Esophagus (tissue), 2 donors: Measurements from ENCODE around the gene PCNT. TPM values are rescaled to one million over a fixed set of nuclear protein-coding genes. Genes with fewer than 3 reads are reported as not detected.

Experiments used
- H3K27ac ChIP-seq, 2 donors: one replicate each; pipeline ENCODE4 v1.5.1; 2013; ENCODE audit warnings: low read depth in 2 of 2, mild to moderate bottlenecking in 2 of 2, inconsistent platforms in 1 of 2, low read length in 1 of 2, moderate library complexity in 1 of 2
- H3K27me3 ChIP-seq, 2 donors: one replicate each; pipeline ENCODE4 v1.6.1; 2013; ENCODE audit warnings: low read length in 2 of 2, control low read depth in 1 of 2, mild to moderate bottlenecking in 1 of 2; ENCODE audit not compliant: insufficient read depth in 2 of 2, control insufficient read depth in 1 of 2
- H3K36me3 ChIP-seq, 2 donors: one replicate each; pipeline ENCODE4 v1.6.1; 2013; ENCODE audit warnings: low read length in 1 of 2; ENCODE audit not compliant: control insufficient read depth in 2 of 2, insufficient read depth in 2 of 2
- H3K4me1 ChIP-seq, 2 donors: one replicate each; pipeline ENCODE4 v1.6.1; 2013; ENCODE audit warnings: low read length in 1 of 2; ENCODE audit not compliant: control insufficient read depth in 2 of 2, insufficient read depth in 2 of 2
- H3K4me3 ChIP-seq, 2 donors: one replicate each; pipeline ENCODE4 v1.5.1; 2013; ENCODE audit warnings: low read length in 2 of 2, mild to moderate bottlenecking in 2 of 2, low read depth in 1 of 2, moderate library complexity in 1 of 2
- H3K9me3 ChIP-seq, 2 donors: one replicate each; pipeline ENCODE4 v1.6.1; 2013; ENCODE audit warnings: mild to moderate bottlenecking in 2 of 2, low read depth in 1 of 2, low read length in 1 of 2, moderate library complexity in 1 of 2; ENCODE audit not compliant: control insufficient read depth in 2 of 2, insufficient read depth in 1 of 2
- WGBS, 2 donors: extraction: QIAGEN DNeasy Blood & Tissue Kit; methylation state at CpG; one replicate each; pipeline ENCODE4 v1.1.7; 2013; 5-methylcytosine and 5-hydroxymethylcytosine counted together
- polyA plus RNA-seq, 2 donors: library from polyadenylated mRNA; stranded (reverse); fragments of 200-250 nt; gene quantifications; one replicate each; pipeline ENCODE4 v1.2.3, GENCODE V29; 2013
- donor health status: healthy with polysubstance abuse.
- donor health status: Bipolar disorder and iron deficiency.

Gene PCNT
- polyA plus RNA-seq, 2 donors, result 14.1 to 14.9 TPM

GRCh38 chr21:46326110-46326703 is 2.3 kb downstream of the PCNT start:
- Histone ChIP-seq H3K27me3 (no peaks in the 10 kb centered on the region), H3K36me3 (peaks cover 0 to 9% of the 10 kb centered on the region in 2 donors), H3K4me3 (no peak overlapping the region), H3K4me1 (peaks cover 4 to 10% of the 10 kb centered on the region in 2 donors), H3K27ac (no peak overlapping the region), H3K9me3 (no peaks in the 10 kb centered on the region)
- WGBS, 2 donors, result 89 to 91% methylated on average over 15 of the region's 15 CpGs

- Histone ChIP-seq H3K36me3 (peaks cover 0 to 12% of the 10 kb centered on the region in 2 donors), H3K4me1 (peaks cover under 1 to 3% of the 10 kb centered on the region in 2 donors), H3K27ac (no peak overlapping the region), H3K9me3 (no peaks in the 10 kb centered on the region), H3K4me3 (no peak overlapping the region), H3K27me3 (no peaks in the 10 kb centered on the region)
- 81 to 88% methylated on average over 4 of the region's 4 CpGs for WGBS, 2 donors
Observed at GRCh38 chr21:46327711-46328110, 3.8 kb downstream of the PCNT start.

GRCh38 chr21:46328151-46328550 is 4.2 kb downstream of the PCNT start:
- Histone ChIP-seq H3K27me3 (no peaks in the 10 kb centered on the region), H3K9me3 (no peaks in the 10 kb centered on the region), H3K27ac (no peak overlapping the region), H3K4me1 (peaks cover 0 to 2% of the 10 kb centered on the region in 2 donors), H3K36me3 (peaks cover 0 to 12% of the 10 kb centered on the region in 2 donors), H3K4me3 (no peak overlapping the region)
- whole genome bisulfite sequencing, 2 donors, result 77 to 80% methylated on average over 5 of the region's 5 CpGs

GRCh38 chr21:46329796-46330195 is 5.8 kb downstream of the PCNT start:
- Histone ChIP-seq H3K27me3 (no peaks in the 10 kb centered on the region), H3K27ac (no peak overlapping the region), H3K9me3 (no peaks in the 10 kb centered on the region), H3K36me3 (peaks cover 0 to 18% of the 10 kb centered on the region in 2 donors), H3K4me3 (no peak overlapping the region), H3K4me1 (peaks cover 0 to 2% of the 10 kb centered on the region in 2 donors)
- 93 to 96% methylated on average over 2 of the region's 2 CpGs for WGBS, 2 donors

GRCh38 chr21:46334351-46335140 is 10.6 kb downstream of the PCNT start:
- no peak overlapping the region for H3K27ac ChIP-seq
- H3K27me3 ChIP-seq, result no peaks in the 10 kb centered on the region
- WGBS, 2 donors, result 92 to 94% methylated on average over 12 of the region's 12 CpGs
- no peaks in the 10 kb centered on the region for H3K9me3 ChIP-seq
- no peak overlapping the region for H3K4me3 ChIP-seq
- H3K36me3 ChIP-seq, result peaks cover 6 to 20% of the 10 kb centered on the region in 2 donors
- H3K4me1 ChIP-seq, result no peaks in the 10 kb centered on the region

GRCh38 chr21:46336603-46337002 is 12.6 kb downstream of the PCNT start:
- Histone ChIP-seq H3K9me3 (no peaks in the 10 kb centered on the region), H3K4me1 (no peaks in the 10 kb centered on the region), H3K27ac (no peak overlapping the region), H3K36me3 (peaks cover 6 to 15% of the 10 kb centered on the region in 2 donors), H3K27me3 (no peaks in the 10 kb centered on the region), H3K4me3 (no peak overlapping the region)
- 94 to 97% methylated on average over 3 of the region's 3 CpGs for WGBS, 2 donors

- H3K9me3 ChIP-seq, result no peaks in the 10 kb centered on the region
- no peaks in the 10 kb centered on the region for H3K4me1 ChIP-seq
- no peak overlapping the region for H3K27ac ChIP-seq
- H3K4me3 ChIP-seq, result no peak overlapping the region
- 92 to 94% methylated on average over 8 of the region's 8 CpGs for WGBS, 2 donors
- no peaks in the 10 kb centered on the region for H3K27me3 ChIP-seq
- H3K36me3 ChIP-seq, result peaks cover 7 to 9% of the 10 kb centered on the region in 2 donors
Observed at GRCh38 chr21:46340998-46341397, 17.0 kb downstream of the PCNT start.

GRCh38 chr21:46344219-46344915 is 20.4 kb downstream of the PCNT start:
- Histone ChIP-seq H3K4me1 (peaks cover 0 to 2% of the 10 kb centered on the region in 2 donors), H3K27me3 (no peaks in the 10 kb centered on the region), H3K9me3 (no peaks in the 10 kb centered on the region), H3K4me3 (no peak overlapping the region), H3K36me3 (peaks cover 12 to 32% of the 10 kb centered on the region in 2 donors), H3K27ac (no peak overlapping the region)
- 95 to 96% methylated on average over 20 of the region's 20 CpGs for WGBS, 2 donors

- no peaks in the 10 kb centered on the region for H3K9me3 ChIP-seq
- WGBS, 2 donors, result 93 to 95% methylated on average over 12 to 14 of the region's 14 CpGs
- H3K4me3 ChIP-seq, result no peak overlapping the region
- no peaks in the 10 kb centered on the region for H3K27me3 ChIP-seq
- no peak overlapping the region for H3K27ac ChIP-seq
- peaks cover 0 to 2% of the 10 kb centered on the region in 2 donors for H3K4me1 ChIP-seq
- peaks cover 12 to 43% of the 10 kb centered on the region in 2 donors for H3K36me3 ChIP-seq
Observed at GRCh38 chr21:46345861-46346260, 21.9 kb downstream of the PCNT start.
